T-helper 1 cell treated with Interleukin-12 subunit alpha and Interleukin-12 subunit beta and Interleukin-4 antibody, amounts not matched to agents 30 μg/mL and 1 μg/mL, for 36 hours (primary cell): ENCODE data around the gene ZNF597.

Experiments
- H3K27ac Mint-ChIP-seq: one replicate; pipeline ENCODE4 v1.8.0; 2021; ENCODE audit warnings: mild to moderate bottlenecking, mixed read lengths
- H3K27me3 Mint-ChIP-seq: one replicate; pipeline ENCODE4 v1.8.0; 2021; ENCODE audit warnings: low read depth, mixed read lengths
- H3K36me3 Mint-ChIP-seq: one replicate; pipeline ENCODE4 v1.8.0; 2021; ENCODE audit warnings: low read depth, mixed read lengths
- H3K4me1 Mint-ChIP-seq: one replicate; pipeline ENCODE4 v1.8.0; 2021; ENCODE audit warnings: low read depth, mixed read lengths
- H3K4me3 Mint-ChIP-seq: one replicate; pipeline ENCODE4 v1.8.0; 2021; ENCODE audit warnings: mild to moderate bottlenecking, moderate library complexity, mixed read lengths
- H3K9me3 Mint-ChIP-seq: one replicate; pipeline ENCODE4 v1.8.0; 2021; ENCODE audit warnings: mixed read lengths

ZNF597 gene

GRCh38 chr16:3439637-3440036, 3.7 kb downstream of the ZNF597 start:
- H3K4me3 Mint-ChIP-seq = no peak overlapping the region
- H3K4me1 Mint-ChIP-seq = peaks cover 10% of the 10 kb centered on the region
- no peak overlapping the region for H3K27ac Mint-ChIP-seq
- H3K9me3 Mint-ChIP-seq = peaks cover 29% of the 10 kb centered on the region
- no peaks in the 10 kb centered on the region for H3K27me3 Mint-ChIP-seq
- H3K36me3 Mint-ChIP-seq = peaks cover 40% of the 10 kb centered on the region

- Mint-ChIP-seq H3K27ac (no peak overlapping the region), H3K4me3 (no peak overlapping the region), H3K4me1 (peaks cover 10% of the 10 kb centered on the region), H3K36me3 (peaks cover 46% of the 10 kb centered on the region), H3K27me3 (no peaks in the 10 kb centered on the region), H3K9me3 (peaks cover 38% of the 10 kb centered on the region)
Measured at GRCh38 chr16:3434373-3434772, 8.9 kb downstream of the ZNF597 start.

- H3K27me3 Mint-ChIP-seq = no peaks in the 10 kb centered on the region
- H3K9me3 Mint-ChIP-seq = peaks cover 34% of the 10 kb centered on the region
- peaks cover 10% of the 10 kb centered on the region for H3K4me1 Mint-ChIP-seq
- no peak overlapping the region for H3K4me3 Mint-ChIP-seq
- peaks cover 34% of the 10 kb centered on the region for H3K36me3 Mint-ChIP-seq
- H3K27ac Mint-ChIP-seq = peak overlapping the region; percentile 26
Measured at GRCh38 chr16:3431779-3432219, 11.5 kb downstream of the ZNF597 start.

- Mint-ChIP-seq H3K9me3 (peaks cover 52% of the 10 kb centered on the region), H3K27me3 (no peaks in the 10 kb centered on the region), H3K36me3 (peaks cover 24% of the 10 kb centered on the region), H3K4me1 (no peaks in the 10 kb centered on the region), H3K4me3 (no peak overlapping the region), H3K27ac (no peak overlapping the region)
Measured at GRCh38 chr16:3413730-3414379, 29.4 kb downstream of the ZNF597 start.

- Mint-ChIP-seq H3K27me3 (no peaks in the 10 kb centered on the region), H3K36me3 (peaks cover 72% of the 10 kb centered on the region), H3K4me3 (no peak overlapping the region), H3K27ac (no peak overlapping the region), H3K4me1 (peaks cover 1% of the 10 kb centered on the region), H3K9me3 (peaks cover 79% of the 10 kb centered on the region)
Measured at GRCh38 chr16:3408561-3409197, 34.6 kb downstream of the ZNF597 start.

- Mint-ChIP-seq H3K9me3 (peaks cover 54% of the 10 kb centered on the region), H3K27ac (peak overlapping the region; percentile 84), H3K4me1 (peaks cover 20% of the 10 kb centered on the region), H3K27me3 (no peaks in the 10 kb centered on the region), H3K4me3 (peak overlapping the region; percentile 90), H3K36me3 (peaks cover 71% of the 10 kb centered on the region)
Measured at GRCh38 chr16:3401719-3402397, 41.4 kb downstream of the ZNF597 start.

GRCh38 chr16:3400779-3401688, 42.3 kb downstream of the ZNF597 start, which contains the start of the genes ZNF174 and ZSCAN32:
TSS of gene ZNF174 (plus strand) at chr16:3401215. CDS start at chr16:3402005, 790 bp downstream.
TSS of gene ZSCAN32 (minus strand) at chr16:3401004. CDS start at chr16:3397557, 3,447 bp downstream.
- peak within 1 kb of the TSS; percentile 90 for H3K4me3 Mint-ChIP-seq
- peak within 1 kb of the TSS; percentile 84 for H3K27ac Mint-ChIP-seq
- H3K9me3 Mint-ChIP-seq = peaks cover 54% of the 10 kb centered on the region
- no peaks in the 10 kb centered on the region for H3K27me3 Mint-ChIP-seq
- H3K36me3 Mint-ChIP-seq = peaks cover 71% of the 10 kb centered on the region
- peaks cover 23% of the 10 kb centered on the region for H3K4me1 Mint-ChIP-seq

GRCh38 chr16:3400446-3400778, 42.9 kb downstream of the ZNF597 start:
- no peaks in the 10 kb centered on the region for H3K27me3 Mint-ChIP-seq
- H3K27ac Mint-ChIP-seq = peak overlapping the region; percentile 74
- H3K9me3 Mint-ChIP-seq = peaks cover 52% of the 10 kb centered on the region
- peaks cover 23% of the 10 kb centered on the region for H3K4me1 Mint-ChIP-seq
- peak overlapping the region; percentile 90 for H3K4me3 Mint-ChIP-seq
- H3K36me3 Mint-ChIP-seq = peaks cover 72% of the 10 kb centered on the region

- peaks cover 80% of the 10 kb centered on the region for H3K36me3 Mint-ChIP-seq
- H3K9me3 Mint-ChIP-seq = peaks cover 63% of the 10 kb centered on the region
- H3K27me3 Mint-ChIP-seq = no peaks in the 10 kb centered on the region
- no peak overlapping the region for H3K27ac Mint-ChIP-seq
- peaks cover 4% of the 10 kb centered on the region for H3K4me1 Mint-ChIP-seq
- no peak overlapping the region for H3K4me3 Mint-ChIP-seq
Measured at GRCh38 chr16:3389663-3390338, 53.5 kb downstream of the ZNF597 start.

- H3K9me3 Mint-ChIP-seq = peaks cover 65% of the 10 kb centered on the region
- H3K27ac Mint-ChIP-seq = no peak overlapping the region
- no peaks in the 10 kb centered on the region for H3K4me1 Mint-ChIP-seq
- no peak overlapping the region for H3K4me3 Mint-ChIP-seq
- H3K27me3 Mint-ChIP-seq = no peaks in the 10 kb centered on the region
- peaks cover 81% of the 10 kb centered on the region for H3K36me3 Mint-ChIP-seq
Measured at GRCh38 chr16:3388325-3388724, 55.0 kb downstream of the ZNF597 start.

GRCh38 chr16:3383045-3383448, 60.3 kb downstream of the ZNF597 start:
- H3K36me3 Mint-ChIP-seq = peaks cover 73% of the 10 kb centered on the region
- H3K9me3 Mint-ChIP-seq = peaks cover 79% of the 10 kb centered on the region
- no peaks in the 10 kb centered on the region for H3K4me1 Mint-ChIP-seq
- no peaks in the 10 kb centered on the region for H3K27me3 Mint-ChIP-seq
- no peak overlapping the region for H3K27ac Mint-ChIP-seq
- H3K4me3 Mint-ChIP-seq = no peak overlapping the region
